ENCODE measurements around the gene NECTIN4. TPM values are rescaled to one million over a fixed set of nuclear protein-coding genes. Genes with fewer than 3 reads are reported as not detected.

NECTIN4 gene
- total RNA-seq, 1 donor from 2014 or later: not detected

DNA sequence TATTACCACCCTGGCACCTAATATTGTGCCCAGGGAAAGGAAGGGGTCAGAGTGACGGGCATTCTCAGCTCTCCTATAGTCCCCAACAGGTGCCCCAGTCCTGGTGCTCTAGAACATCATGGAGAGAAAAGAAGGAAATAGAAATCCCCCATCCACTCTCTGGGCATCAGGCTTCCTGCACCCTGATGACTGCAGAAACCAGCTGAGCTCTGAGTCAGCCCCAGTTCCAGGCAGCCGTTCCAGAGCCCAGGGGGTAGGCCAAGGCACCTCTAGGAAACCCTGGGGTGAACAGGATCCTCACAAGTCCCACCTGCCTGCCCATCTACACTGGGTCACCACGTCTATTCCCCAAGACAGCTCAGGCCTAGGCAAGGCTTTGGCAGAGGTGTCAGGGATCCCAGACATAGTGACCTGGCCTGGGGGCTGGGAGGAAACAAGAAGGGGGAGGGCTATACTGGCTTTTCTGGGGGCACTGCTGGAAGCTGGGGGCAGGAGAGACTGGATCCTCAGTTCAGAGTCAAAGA, 709 bp downstream of the NECTIN4 start:
- ATAC-seq (ENCODE audit: poor library complexity) (no peak), DNase-seq (no peak)
- intact Hi-C loops (cut with DNase I): no loop called here

- ATAC-seq (ENCODE audit: poor library complexity) (no peak), DNase-seq (no peak)
- intact Hi-C loops (cut with DNase I): no loop called here
Observed at GRCh38 chr1:161086457-161086856, 2.9 kb downstream of the NECTIN4 start.

GRCh38 chr1:161085165-161085564, 4.2 kb downstream of the NECTIN4 start:
- DNase-seq (no peak), ATAC-seq (ENCODE audit: poor library complexity) (no peak)
- intact Hi-C loops (cut with DNase I): no loop called here

DNA sequence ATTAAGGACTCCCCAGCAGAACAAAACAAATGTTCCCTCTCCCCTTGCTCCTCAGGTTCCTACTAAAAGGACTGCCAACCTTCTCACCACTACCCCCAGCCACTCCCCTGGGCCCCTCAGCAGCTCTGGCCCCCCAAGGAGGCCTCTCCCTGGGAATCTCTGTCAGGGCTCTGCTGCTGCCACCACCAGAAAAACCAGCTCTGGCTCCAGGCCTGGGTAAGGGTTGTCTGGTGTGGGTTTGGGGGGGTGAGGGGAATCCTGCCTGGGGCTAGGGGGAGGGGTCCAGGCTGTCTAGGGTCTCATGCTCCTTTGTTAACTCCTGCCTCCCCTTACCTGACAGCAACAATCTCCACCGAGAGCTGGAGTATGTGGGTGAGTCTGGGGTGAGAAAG, 4.8 kb downstream of the NECTIN4 start:
- ATAC-seq (ENCODE audit: poor library complexity) (no peak), DNase-seq (no peak)
- intact Hi-C loops (cut with DNase I): no loop called here

DNA sequence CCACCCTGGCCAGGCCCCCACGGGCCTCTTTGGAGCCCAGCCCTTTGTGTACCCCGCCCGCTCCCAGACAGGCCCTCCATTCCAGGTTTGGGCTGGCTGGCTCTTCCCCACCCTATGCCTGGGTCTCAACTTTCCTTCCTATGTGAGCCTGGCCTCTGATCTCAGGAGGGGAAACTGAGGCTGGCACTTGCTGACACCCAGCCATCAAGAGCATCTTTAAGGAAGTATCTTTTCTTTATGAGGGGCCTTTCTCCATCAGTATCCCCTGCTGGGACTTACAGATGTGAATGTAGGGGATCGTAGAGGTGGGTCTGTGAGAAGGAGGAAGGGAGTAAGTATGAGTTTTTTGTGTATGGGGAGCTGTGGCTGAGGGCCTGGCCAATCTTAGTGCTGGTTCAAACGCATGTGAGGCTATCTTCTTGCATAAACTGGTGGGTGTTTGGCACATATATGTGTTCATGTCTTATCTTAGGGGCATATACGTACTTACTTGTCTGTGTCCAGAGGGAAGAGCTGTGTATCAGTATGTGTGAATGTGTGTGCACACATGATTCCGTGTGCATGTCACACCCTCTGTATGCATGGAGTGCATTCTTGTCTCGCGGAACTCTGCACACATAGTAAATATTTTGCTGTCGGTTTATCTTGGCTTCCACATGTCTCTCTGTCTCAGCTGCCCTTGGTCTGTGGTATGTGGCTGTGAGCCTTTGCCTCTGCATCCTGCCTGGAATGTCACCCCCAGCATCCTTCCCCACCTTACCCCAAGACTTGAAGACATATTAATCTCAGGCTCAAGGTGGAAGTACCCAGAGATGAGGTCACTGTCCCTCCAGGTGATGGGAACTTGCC, 5.4 kb downstream of the NECTIN4 start:
- DNase-seq (no peak), ATAC-seq (ENCODE audit: poor library complexity) (no peak)
- intact Hi-C loops (cut with DNase I): no loop called here

- DNase-seq (peak; percentile 84), ATAC-seq (ENCODE audit: poor library complexity) (peak; percentile 90)
- intact Hi-C loops (cut with DNase I): no loop called here
Observed at GRCh38 chr1:161082996-161083747, 6.2 kb downstream of the NECTIN4 start.

DNA sequence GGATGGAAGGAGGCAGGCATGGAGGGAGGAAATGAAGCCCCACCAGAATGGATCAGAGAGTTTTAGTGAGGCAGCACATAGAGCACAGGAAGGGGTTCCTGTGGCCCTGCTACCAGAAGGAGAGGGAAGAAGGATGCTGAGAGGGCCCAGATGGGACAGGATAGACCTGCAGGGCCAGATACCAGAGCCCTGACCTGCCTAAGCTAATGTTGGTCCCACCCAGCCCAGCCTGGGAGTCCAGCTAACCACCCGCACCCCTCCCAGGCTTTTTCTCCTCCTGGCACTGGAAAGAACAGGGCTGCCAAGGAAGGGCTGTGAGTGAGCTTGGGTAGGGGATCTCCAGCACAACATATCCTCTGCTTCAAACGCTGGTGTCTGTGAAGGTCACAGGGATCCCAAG, 6.9 kb downstream of the NECTIN4 start:
- ATAC-seq (ENCODE audit: poor library complexity): no peak
- no peak for DNase-seq
- intact Hi-C loops (cut with DNase I): no loop called here

DNA sequence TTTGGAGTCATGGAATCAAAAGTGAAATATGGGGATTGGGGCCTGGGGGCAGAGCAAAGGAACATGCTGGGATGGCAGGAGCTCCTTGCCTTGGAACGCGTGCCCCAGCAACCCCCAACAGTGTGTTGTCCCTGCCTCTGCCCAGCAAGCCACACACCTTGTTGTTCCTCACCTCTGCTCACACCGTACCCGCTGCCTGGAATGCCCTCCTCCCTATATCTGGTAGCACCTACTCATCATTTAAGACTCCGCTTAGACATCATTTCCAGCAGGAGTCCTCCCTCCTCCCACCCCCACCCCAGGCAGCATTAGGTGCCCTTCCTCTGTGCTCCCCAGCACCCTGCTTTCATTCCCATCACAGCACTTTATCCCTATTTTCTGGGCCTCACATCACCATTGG, 7.8 kb downstream of the NECTIN4 start:
- intact Hi-C loops (cut with DNase I): no loop called here
- ATAC-seq (ENCODE audit: poor library complexity) (no peak), DNase-seq (no peak)

DNA sequence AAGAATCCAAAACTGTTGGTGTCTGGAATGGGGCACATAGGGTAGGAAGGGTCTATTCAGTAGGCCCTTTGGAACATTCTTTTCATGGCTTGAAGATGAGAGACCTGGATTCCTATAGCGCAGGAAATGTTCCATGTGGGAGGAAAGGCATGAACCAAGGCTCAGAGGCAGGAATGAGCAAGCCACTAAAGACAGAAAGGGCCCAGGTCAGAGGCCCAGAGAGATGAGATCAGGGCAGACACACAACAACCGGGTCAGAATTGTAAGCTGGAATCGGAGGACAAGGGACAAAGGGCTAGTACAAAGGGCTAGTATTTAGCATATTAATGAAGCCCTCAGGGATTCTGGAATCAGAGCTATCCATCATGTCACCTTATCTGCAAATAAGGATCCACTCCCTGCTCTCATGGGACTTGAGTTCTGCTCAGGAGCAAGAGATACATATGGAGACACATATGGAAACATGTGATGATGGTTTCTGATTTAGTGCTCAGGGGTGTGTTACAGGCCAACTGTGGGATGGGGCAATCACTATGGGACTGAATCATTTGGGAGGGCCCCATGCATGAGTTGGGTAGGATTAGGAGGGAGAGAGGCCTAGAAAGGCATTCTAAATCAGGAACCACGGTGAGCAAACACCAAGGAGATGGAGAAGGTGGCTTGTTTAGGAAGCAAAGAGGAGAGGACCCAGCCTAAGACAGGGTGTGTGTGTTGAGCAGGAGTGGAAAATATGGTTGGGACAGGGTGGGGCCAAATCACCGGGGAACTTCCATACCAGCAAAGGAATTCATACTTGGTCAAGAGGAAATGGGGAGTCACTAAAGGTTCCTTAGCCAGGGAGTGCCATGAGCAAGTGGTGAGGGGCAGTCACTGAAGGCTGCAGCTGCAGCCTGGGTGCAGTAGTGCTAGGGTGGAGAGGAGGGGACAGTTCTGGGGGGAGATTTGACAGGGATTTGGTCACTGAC, 8.6 kb downstream of the NECTIN4 start:
- DNase-seq (no peak), ATAC-seq (ENCODE audit: poor library complexity) (no peak)
- intact Hi-C loops (cut with DNase I): no loop called here

DNA sequence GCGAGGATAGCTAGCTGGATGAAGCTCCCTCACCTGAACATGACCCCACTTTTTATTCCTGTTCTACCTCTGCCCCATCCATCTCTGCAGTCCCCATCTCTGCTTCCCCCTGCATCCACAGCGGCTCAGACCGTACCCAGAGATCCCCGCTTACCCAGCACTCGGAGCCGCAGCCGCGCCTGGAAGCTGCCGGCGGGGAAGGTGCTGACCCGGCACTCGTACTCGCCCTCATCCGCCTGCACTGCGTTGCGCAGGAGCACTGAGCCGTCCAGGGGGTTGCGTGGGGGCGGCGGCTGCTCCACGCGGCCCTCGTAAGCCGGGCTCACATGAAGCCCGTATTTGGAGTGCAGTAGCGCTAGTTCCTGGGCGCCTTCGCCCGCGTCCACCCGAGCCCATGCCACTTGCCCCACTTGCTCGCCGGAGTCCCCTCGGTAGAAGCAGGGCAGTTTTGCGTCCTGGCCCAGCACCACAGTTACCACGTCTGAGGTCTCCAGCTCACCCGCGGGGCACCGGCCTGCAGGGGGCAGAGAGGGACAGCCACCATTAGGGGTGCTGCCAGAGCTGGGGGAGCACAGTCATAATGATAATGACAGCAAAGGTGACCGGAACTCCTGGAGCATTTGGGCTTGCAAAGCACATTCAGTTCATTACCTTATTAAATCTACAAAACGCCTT, 9.8 kb downstream of the NECTIN4 start:
- DNase-seq: no peak
- intact Hi-C loops (cut with DNase I): no loop called here
- ATAC-seq (ENCODE audit: poor library complexity): no peak

DNA sequence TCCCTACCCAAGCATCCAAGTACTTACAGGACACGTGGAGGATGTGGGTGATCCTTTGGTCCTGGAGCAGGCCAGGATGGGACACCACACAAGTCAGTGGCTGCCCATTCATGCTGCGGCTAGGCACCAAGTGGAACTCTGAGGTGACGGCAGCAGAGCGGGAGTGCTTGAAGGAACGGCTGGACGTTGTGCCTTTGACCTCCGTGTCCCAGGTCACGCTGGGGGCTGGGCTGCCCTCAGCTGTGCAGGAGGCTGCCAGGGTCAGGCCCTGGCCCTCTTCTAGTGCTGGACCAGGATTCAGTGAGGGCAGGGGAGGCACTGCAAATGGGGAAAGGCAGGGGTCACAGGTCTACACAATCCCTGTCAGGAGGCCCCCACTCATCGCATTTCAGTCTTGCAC, 11.9 kb downstream of the NECTIN4 start:
- ATAC-seq (ENCODE audit: poor library complexity): no peak
- intact Hi-C loops (cut with DNase I): no loop called here
- DNase-seq: no peak

- DNase-seq (no peak), ATAC-seq (ENCODE audit: poor library complexity) (no peak)
- intact Hi-C loops (cut with DNase I): no loop called here
Observed at GRCh38 chr1:161076410-161076809, 12.9 kb downstream of the NECTIN4 start.

- DNase-seq (no peak), ATAC-seq (ENCODE audit: poor library complexity) (no peak)
- intact Hi-C loops (cut with DNase I): no loop called here
Observed at GRCh38 chr1:161074676-161075368, 14.5 kb downstream of the NECTIN4 start.

- intact Hi-C loops (cut with DNase I): no loop called here
- no peak for ATAC-seq (ENCODE audit: poor library complexity)
- DNase-seq: no peak
Observed at GRCh38 chr1:161073474-161074121, 15.8 kb downstream of the NECTIN4 start.

- intact Hi-C loops (cut with DNase I): no loop called here
- DNase-seq: no peak
- no peak for ATAC-seq (ENCODE audit: poor library complexity)
Observed at GRCh38 chr1:161072751-161073449, 16.5 kb downstream of the NECTIN4 start.

DNA sequence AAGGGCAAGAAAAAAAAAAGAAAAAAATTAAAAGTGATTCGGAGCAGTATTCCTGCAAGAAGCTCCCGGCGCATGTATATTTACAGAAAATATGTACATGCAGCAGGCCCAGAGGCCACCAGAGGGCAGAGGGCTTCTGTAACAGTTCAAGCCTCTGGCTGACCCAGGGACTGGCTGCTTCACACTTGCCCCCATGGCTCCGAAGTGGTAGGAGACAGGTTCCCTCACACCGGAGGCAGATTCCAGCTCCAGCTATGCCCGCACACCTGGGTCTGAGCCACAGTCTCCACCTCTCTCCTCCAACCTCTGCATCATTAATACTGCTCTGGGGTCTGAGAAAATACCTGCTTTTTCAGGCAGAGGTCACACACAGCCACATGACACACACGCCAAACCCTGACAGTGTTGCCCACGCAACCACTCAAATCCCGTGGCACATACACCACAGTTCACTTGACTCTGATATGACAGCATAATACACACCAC, 17.4 kb downstream of the NECTIN4 start:
- intact Hi-C loops (cut with DNase I): no loop called here
- peak; percentile 58 for ATAC-seq (ENCODE audit: poor library complexity)

GRCh38 chr1:161070761-161071160, 18.6 kb downstream of the NECTIN4 start:
- DNase-seq (no peak), ATAC-seq (ENCODE audit: poor library complexity) (no peak)
- intact Hi-C loops (cut with DNase I): no loop called here

More for the DNA sequence above, 17.4 kb downstream of the NECTIN4 start:
- peak; percentile 82 for DNase-seq

Measured in Right ventricle myocardium superior (tissue), 1 donor.